ENCODE measurements around the gene PDSS2.
"Not testable (repeated sequence)": the region's sequence is repeated elsewhere in the genome, so short reads cannot be mapped to it uniquely, and the experiment has no call there.

DNA sequence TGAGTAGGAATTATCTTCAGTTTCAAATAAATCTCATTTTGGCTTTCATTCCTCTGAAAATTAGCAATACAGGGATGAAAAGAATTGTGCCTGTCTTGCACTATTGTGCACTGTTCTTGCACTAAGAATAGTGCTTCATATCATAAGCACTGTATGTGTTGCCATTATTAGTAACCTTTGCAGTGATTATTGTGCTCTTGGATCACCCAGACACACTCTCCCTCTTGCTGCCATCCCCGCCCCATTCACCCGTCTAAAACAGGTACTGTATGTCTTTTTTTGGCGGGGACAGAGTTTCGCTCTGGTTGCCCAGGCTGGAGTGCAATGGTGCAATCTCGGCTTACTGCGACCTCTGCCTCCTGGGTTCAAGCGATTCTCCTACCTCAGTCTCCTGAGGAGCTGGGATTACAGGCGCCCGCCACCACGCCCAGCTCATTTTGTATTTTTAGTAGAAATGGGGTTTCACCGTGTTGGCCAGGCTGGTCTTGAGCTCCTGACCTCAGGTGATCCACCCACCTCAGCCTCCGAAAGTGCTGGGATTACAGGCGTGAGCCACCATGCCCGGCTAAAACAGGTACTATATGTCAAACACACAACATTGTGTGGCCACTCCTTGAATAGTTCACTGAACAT lies 324.2 kb downstream of the PDSS2 start:
- not testable (repeated sequence) for TF ChIP-seq EZH2 (IDR thresholded peaks at IDR 0.05; ENCODE audit: borderline replicate concordance, insufficient read depth, low read depth, low read length, poor library complexity, severe bottlenecking)
- TF ChIP-seq, protein P1, sequence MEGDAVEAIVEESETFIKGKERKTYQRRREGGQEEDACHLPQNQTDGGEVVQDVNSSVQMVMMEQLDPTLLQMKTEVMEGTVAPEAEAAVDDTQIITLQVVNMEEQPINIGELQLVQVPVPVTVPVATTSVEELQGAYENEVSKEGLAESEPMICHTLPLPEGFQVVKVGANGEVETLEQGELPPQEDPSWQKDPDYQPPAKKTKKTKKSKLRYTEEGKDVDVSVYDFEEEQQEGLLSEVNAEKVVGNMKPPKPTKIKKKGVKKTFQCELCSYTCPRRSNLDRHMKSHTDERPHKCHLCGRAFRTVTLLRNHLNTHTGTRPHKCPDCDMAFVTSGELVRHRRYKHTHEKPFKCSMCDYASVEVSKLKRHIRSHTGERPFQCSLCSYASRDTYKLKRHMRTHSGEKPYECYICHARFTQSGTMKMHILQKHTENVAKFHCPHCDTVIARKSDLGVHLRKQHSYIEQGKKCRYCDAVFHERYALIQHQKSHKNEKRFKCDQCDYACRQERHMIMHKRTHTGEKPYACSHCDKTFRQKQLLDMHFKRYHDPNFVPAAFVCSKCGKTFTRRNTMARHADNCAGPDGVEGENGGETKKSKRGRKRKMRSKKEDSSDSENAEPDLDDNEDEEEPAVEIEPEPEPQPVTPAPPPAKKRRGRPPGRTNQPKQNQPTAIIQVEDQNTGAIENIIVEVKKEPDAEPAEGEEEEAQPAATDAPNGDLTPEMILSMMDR (IDR thresholded peaks at IDR 0.05) = not testable (repeated sequence)

Measured in B cell (primary cell).